BLaER1 (cell line): ENCODE data around the gene DNASE1L2.
A peak's percentile ranks its signal among the peaks of the same experiment; 100 is the strongest.

Experiments
- H3K27ac ChIP-seq: shearing (Covaris generic); formaldehyde crosslinking; 2 replicates; pipeline ENCODE4 v1.8.1; 2022
- H3K27me3 ChIP-seq: shearing (Covaris generic); formaldehyde crosslinking; 2 replicates; pipeline ENCODE4 v1.8.1; 2022
- H3K36me3 ChIP-seq: shearing (Covaris generic); formaldehyde crosslinking; 2 replicates; pipeline ENCODE4 v1.8.1; 2022
- H3K4me1 ChIP-seq: shearing (Covaris generic); formaldehyde crosslinking; 2 replicates; pipeline ENCODE4 v1.8.1; 2022
- H3K4me2 ChIP-seq: shearing (Covaris generic); formaldehyde crosslinking; 2 replicates; pipeline ENCODE4 v1.8.1; 2022
- H3K4me3 ChIP-seq: shearing (Covaris generic); formaldehyde crosslinking; 2 replicates; pipeline ENCODE4 v1.8.1; 2022
- H3K9ac ChIP-seq: shearing (Covaris generic); formaldehyde crosslinking; 2 replicates; pipeline ENCODE4 v1.8.1; 2022
- H3K9me3 ChIP-seq: shearing (Covaris generic); formaldehyde crosslinking; 2 replicates; pipeline ENCODE4 v1.8.1; 2022
- H4K20me1 ChIP-seq: shearing (Covaris generic); formaldehyde crosslinking; 2 replicates; pipeline ENCODE4 v1.8.1; 2022
- Cebpa-rat ChIP-seq: shearing (Covaris generic); IDR thresholded peaks from 2 replicates; pipeline ENCODE4 v1.8.1; 2022

The DNASE1L2 gene

GRCh38 chr16:2236337-2237101, at the start of gene DNASE1L2:
DNASE1L2 (plus strand) TSS chr16:2236444; CDS start chr16:2236817, 373 bp downstream.
- peaks cover 82% of the 10 kb centered on the region for H4K20me1 ChIP-seq
- H3K9ac ChIP-seq: no peak within 1 kb of the TSS
- peaks cover 14% of the 10 kb centered on the region for H3K4me1 ChIP-seq
- H3K4me3 ChIP-seq: no peak within 1 kb of the TSS
- peaks cover 23% of the 10 kb centered on the region for H3K27me3 ChIP-seq
- no peak within 1 kb of the TSS for H3K27ac ChIP-seq
- H3K9me3 ChIP-seq: no peaks in the 10 kb centered on the region
- no peak for TF ChIP-seq Cebpa-rat
- peaks cover 87% of the 10 kb centered on the region for H3K36me3 ChIP-seq
- H3K4me2 ChIP-seq: no peak within 1 kb of the TSS

DNA sequence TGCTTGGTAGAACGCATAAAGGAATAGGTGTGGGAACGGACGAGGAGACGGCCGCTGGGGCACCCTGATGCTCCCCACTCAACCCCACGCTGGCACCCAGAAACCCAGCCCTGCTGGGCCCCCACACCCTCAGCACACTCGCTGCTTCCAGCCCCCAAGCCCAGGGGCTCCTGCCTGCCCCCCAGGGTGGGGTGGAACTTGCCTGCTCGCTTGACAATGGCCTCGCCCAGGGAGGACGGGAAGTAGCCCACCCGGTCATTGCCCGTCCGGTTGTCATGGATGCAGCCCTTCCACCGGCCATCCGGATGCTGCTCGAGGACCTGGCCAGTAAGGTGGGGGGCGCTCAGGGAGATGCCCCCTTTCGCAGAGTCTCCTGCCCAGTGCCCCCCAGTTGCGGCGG, 49.7 kb upstream of the DNASE1L2 start:
- H3K4me1 ChIP-seq: peaks cover 57% of the 10 kb centered on the region
- H3K9ac ChIP-seq: no peak overlapping the region
- no peak overlapping the region for H3K4me3 ChIP-seq
- H3K27me3 ChIP-seq: no peaks in the 10 kb centered on the region
- H3K4me2 ChIP-seq: no peak overlapping the region
- peaks cover 35% of the 10 kb centered on the region; the same call in 1 of the 2 replicates for H4K20me1 ChIP-seq
- no peaks in the 10 kb centered on the region for H3K9me3 ChIP-seq
- no peak overlapping the region for H3K27ac ChIP-seq
- TF ChIP-seq Cebpa-rat: no peak
- peaks cover 9% of the 10 kb centered on the region; the same call in 1 of the 2 replicates for H3K36me3 ChIP-seq

GRCh38 chr16:2187212-2187611, 49.0 kb upstream of the DNASE1L2 start:
- H3K9ac ChIP-seq: no peak overlapping the region

DNA sequence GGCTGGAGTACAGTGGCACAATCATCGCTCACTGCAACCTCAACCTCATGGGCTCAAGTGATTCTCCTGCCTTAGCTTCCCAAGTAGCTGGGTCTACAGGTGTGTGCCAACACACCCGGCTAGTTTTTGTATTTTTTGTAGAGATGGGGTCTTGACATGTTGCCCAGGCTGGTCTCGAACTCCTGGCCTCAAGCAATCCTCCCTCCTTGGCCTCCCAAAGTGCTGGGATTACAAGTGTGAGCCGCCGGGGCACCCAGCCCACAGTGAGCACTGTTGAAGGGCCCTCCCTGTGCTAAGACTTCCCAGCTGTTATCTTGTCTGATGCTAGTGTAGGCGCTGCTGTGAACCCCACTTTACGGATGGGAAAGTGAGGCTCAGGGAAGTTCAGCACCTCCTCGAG, 47.8 kb upstream of the DNASE1L2 start:
- Histone ChIP-seq H3K9me3 (no peaks in the 10 kb centered on the region), H3K9ac (no peak overlapping the region), H3K36me3 (peaks cover 9% of the 10 kb centered on the region; the same call in 1 of the 2 replicates), H3K27ac (no peak overlapping the region), H4K20me1 (peaks cover 32% of the 10 kb centered on the region; the same call in 1 of the 2 replicates), H3K4me1 (peaks cover 48% of the 10 kb centered on the region), H3K4me3 (no peak overlapping the region), H3K27me3 (peaks cover 3% of the 10 kb centered on the region), H3K4me2 (no peak overlapping the region)
- TF ChIP-seq Cebpa-rat: no peak

More at GRCh38 chr16:2187212-2187611, 49.0 kb upstream of the DNASE1L2 start:
- H3K4me2 ChIP-seq: no peak overlapping the region
- TF ChIP-seq Cebpa-rat: no peak
- no peak overlapping the region for H3K4me3 ChIP-seq
- peaks cover 58% of the 10 kb centered on the region for H3K4me1 ChIP-seq
- H3K27me3 ChIP-seq: no peaks in the 10 kb centered on the region
- H4K20me1 ChIP-seq: peaks cover 35% of the 10 kb centered on the region; the same call in 1 of the 2 replicates
- H3K36me3 ChIP-seq: peaks cover 9% of the 10 kb centered on the region; the same call in 1 of the 2 replicates
- no peaks in the 10 kb centered on the region for H3K9me3 ChIP-seq
- no peak overlapping the region for H3K27ac ChIP-seq

DNA sequence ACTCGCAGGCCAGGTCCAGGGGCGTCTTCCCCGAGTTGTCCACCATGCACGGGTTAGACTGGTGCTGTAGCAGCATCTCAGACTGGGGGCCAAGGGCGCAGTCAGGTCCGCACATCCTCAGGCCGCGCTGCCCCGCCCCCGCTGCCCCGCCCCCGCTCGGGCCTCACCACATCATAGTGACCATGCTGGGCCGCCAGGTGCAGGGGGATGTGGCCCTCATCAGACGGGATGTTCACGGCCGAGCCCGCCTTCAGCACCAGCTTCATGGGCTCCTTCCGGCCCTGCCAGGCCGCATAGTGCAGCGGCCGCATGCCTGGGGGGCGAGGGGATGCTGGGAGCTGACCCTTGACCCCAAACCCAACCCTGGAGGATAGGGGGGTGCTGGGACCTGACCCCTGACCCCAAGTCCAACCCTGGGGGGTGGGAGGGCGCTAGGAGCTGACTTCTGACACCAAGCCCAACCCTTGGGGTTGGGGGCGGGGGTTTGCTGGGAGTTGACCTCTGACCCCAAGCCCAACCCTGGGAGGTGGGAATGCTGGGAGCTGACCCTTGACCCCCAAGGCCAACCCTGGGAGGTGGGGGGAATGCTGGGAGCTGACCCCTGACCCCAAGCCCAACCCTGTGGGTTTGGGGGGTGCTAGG, 46.9 kb upstream of the DNASE1L2 start:
- TF ChIP-seq Cebpa-rat: no peak
- peaks cover 32% of the 10 kb centered on the region for H4K20me1 ChIP-seq
- H3K4me3 ChIP-seq: no peak overlapping the region
- no peak overlapping the region for H3K27ac ChIP-seq
- no peak overlapping the region for H3K4me2 ChIP-seq
- peaks cover 13% of the 10 kb centered on the region for H3K27me3 ChIP-seq
- no peak overlapping the region for H3K9ac ChIP-seq
- H3K9me3 ChIP-seq: no peaks in the 10 kb centered on the region
- H3K36me3 ChIP-seq: peaks cover 9% of the 10 kb centered on the region; the same call in 1 of the 2 replicates
- H3K4me1 ChIP-seq: peaks cover 41% of the 10 kb centered on the region

DNA sequence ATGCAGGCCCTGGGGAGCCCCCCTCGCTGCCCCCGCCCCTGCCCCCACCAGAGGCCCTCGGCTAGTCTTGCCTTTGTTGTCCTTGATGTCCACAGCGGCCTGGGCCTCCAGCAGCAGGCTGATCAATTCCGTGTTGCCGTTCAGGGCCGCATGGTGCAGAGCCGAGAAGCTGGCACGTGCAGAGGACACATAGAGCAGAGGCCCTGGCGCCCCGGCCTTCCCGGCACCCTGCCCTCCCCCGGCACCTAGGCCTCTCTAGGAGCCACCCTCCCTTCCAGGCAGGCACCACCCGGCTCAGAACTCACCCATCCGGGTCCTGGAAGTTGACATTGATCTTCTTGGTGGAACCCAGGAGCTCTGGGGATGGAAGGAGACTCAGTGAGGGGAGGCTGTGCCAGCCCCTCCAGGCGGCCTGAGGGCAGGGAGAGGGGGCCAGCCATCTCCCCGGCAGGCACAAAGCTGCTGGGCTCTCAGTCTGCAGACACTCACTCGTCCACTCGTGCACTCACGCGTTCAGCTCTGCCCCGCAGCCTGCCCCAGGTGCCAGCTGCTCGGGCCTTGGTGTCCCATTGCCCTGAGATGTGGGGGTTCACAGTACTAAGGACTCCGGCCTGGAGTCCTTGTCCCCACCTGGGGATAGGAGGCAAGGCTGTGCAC, 46.1 kb upstream of the DNASE1L2 start:
- Histone ChIP-seq H3K9ac (peak overlapping the region; percentile 57; the same call in 1 of the 2 replicates), H4K20me1 (peaks cover 32% of the 10 kb centered on the region), H3K36me3 (peaks cover 9% of the 10 kb centered on the region; the same call in 1 of the 2 replicates), H3K4me3 (no peak overlapping the region), H3K4me2 (peak overlapping the region; percentile 81), H3K9me3 (no peaks in the 10 kb centered on the region), H3K27ac (peak overlapping the region; percentile 68), H3K4me1 (peaks cover 41% of the 10 kb centered on the region), H3K27me3 (peaks cover 20% of the 10 kb centered on the region)
- no peak for TF ChIP-seq Cebpa-rat

- Histone ChIP-seq H3K4me3 (no peak overlapping the region; the same call in 1 of the 2 replicates), H3K4me1 (peaks cover 42% of the 10 kb centered on the region), H3K27ac (peak overlapping the region; percentile 68), H3K9ac (peak overlapping the region; percentile 57), H3K9me3 (no peaks in the 10 kb centered on the region), H3K36me3 (peaks cover 9% of the 10 kb centered on the region; the same call in 1 of the 2 replicates), H4K20me1 (peaks cover 33% of the 10 kb centered on the region), H3K4me2 (peak overlapping the region; percentile 81), H3K27me3 (peaks cover 27% of the 10 kb centered on the region)
- TF ChIP-seq Cebpa-rat: no peak
Measured at GRCh38 chr16:2190659-2191445, 45.4 kb upstream of the DNASE1L2 start.

DNA sequence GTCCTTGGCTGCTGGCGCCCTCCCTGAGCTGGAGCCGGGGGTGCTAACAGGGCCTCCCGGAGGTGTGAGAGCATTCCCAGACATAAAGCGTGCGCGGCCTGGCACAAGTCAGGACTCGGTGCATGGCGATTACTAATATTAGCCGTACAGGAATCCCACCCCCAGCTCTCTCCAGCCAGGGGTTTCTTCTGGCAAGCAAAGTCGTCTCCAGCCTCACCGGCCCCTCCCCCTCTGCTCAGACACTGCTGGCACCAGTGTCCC, 44.9 kb upstream of the DNASE1L2 start:
- peak overlapping the region; percentile 81 for H3K4me2 ChIP-seq
- peak overlapping the region; percentile 68 for H3K27ac ChIP-seq
- H3K4me1 ChIP-seq: peaks cover 43% of the 10 kb centered on the region
- peak overlapping the region; percentile 57 for H3K9ac ChIP-seq
- peaks cover 9% of the 10 kb centered on the region; the same call in 1 of the 2 replicates for H3K36me3 ChIP-seq
- no peak overlapping the region; the same call in 1 of the 2 replicates for H3K4me3 ChIP-seq
- no peaks in the 10 kb centered on the region for H3K9me3 ChIP-seq
- peaks cover 34% of the 10 kb centered on the region for H4K20me1 ChIP-seq
- TF ChIP-seq Cebpa-rat: no peak
- H3K27me3 ChIP-seq: peaks cover 32% of the 10 kb centered on the region

DNA sequence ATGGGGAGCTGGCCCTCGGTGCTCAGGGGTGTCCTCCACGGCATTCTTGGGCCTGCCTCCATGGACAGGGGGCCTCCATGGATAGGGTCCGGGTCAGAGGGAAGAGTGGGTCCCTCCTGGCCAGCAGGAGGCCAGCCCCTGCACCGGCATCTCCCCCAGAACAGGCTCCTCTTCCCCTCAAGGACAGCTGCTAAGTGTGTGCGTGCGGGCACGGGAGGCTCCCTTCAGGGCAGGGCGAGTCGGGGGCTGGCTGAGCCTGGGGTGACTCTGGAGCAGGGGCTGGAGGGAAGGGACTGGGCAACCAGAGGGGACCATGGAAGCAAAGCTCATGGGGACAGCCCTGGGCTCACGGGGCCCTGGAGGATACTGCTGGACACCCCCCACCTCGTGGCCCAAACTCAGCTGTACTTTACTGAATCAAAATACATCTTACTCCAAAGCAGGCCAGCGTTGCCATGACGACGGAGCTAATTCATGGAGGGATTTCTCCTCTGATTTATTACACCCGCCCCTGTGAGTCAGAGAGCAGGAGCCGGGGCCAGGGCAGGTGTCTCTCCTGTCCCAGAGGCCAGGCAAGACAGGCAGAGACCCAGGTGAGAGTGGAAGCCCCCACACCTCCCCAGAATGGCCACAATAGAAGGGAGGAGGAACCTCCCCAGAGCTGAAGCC, 41.9 kb upstream of the DNASE1L2 start:
- Histone ChIP-seq H3K27ac (no peak overlapping the region), H3K27me3 (peaks cover 60% of the 10 kb centered on the region), H3K4me3 (no peak overlapping the region), H3K4me2 (peak overlapping the region; percentile 95), H3K36me3 (no peaks in the 10 kb centered on the region), H4K20me1 (peaks cover 34% of the 10 kb centered on the region), H3K4me1 (peaks cover 43% of the 10 kb centered on the region), H3K9ac (no peak overlapping the region), H3K9me3 (no peaks in the 10 kb centered on the region)
- TF ChIP-seq Cebpa-rat: no peak
